GM18909 (cell line): ENCODE data around the gene CNTNAP2.

Experiments used
- ATAC-seq: cut with Tn5 transposase; IDR thresholded peaks from one replicate; pipeline ENCODE4 v1.9.1; 2021; ENCODE audit warnings: mild to moderate bottlenecking; ENCODE audit not compliant: unreplicated experiment, poor library complexity

Gene CNTNAP2

DNA sequence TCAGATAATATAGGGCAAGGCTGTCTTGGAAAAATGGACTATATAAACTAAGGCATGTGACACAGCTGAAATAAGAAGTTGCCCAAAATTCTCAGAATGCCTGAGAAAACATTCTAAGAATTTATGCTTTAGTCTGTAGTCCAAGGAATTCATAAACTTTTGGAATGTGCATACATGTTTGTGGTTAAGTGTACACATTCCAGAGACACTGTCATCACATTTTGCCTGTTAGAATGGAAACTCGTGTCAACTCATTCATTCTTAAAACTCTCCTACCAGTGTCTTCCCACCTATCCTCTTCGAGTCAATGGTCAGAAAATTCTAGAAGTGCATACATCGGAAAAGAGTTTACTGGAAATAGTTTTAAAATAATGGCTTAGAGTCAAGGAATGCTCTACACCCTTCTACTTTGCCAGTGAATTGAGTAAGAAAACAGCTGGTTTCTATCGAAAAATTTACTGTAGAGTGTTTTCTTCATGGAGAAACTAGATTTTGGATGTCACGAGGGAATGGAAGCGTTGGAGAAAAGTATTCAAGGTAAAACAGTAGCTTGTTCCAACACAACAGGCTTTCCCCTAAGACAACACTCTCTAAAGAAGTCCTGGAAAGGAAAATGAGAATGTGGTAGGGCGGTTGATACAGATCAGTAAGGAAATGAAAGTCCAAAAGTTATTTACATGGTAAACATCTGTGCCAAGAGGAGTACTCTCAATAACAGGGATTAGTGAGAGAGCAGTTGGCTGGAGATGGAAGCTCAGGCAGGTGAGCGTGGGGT is 1296.4 kb downstream of the CNTNAP2 start:
- ATAC-seq, result no peak

DNA sequence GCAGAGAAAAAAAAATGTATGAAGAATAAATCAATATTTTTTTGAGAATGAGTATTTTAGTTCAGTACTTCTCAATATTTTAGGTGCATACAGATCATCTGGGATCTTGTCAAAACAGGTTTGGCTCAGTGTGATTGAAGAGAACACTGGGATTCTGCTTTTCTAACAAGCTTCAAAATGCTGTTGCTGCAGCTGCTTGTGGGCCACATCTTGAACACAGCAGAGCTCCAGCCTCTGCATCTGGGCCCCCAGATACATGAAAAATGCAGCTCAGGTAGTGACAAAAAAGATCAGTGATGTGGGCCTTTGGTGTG is 1296.9 kb downstream of the CNTNAP2 start:
- no peak for ATAC-seq

DNA sequence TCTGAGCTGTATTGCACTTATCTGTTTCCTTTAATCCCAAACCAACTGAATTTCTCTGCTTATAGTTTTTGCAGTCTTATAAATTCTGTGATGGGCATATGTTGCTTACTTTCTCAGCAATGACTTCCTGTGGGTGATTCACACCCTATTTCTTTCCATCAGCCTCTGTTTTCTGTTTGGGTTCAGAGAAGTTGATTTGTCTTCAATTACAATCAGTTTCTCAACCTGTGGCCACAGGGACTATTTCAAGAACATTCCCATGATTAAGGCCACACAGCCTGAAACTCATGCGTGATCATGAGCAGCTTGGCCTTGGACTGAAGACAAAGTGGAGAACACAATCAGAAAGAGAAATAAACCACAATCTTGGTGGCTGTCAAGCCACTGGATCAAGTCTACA is 1299.4 kb downstream of the CNTNAP2 start:
- ATAC-seq, result no peak

DNA sequence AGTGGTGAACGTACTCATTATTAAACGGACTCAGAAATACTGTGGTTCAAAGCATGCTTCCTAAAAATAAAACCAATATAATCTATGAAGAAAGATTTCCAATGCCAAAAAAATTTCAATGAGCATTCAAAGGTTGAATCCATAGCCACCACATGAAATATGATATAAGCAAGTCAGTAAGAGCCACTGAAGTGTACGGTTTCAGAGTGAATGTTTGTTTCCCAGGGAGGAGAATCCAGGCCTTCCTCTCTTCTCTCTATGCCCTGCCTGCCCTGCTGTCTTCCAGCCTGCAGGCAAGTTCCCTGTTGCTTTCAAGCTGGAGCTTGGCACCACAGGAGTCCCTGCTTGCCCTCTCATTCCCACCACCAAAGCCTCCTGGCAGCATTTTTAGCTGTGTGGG is 1302.4 kb downstream of the CNTNAP2 start:
- ATAC-seq, result no peak

- no peak for ATAC-seq
Observed at GRCh38 chr7:147423875-147424274, 1307.3 kb downstream of the CNTNAP2 start.

DNA sequence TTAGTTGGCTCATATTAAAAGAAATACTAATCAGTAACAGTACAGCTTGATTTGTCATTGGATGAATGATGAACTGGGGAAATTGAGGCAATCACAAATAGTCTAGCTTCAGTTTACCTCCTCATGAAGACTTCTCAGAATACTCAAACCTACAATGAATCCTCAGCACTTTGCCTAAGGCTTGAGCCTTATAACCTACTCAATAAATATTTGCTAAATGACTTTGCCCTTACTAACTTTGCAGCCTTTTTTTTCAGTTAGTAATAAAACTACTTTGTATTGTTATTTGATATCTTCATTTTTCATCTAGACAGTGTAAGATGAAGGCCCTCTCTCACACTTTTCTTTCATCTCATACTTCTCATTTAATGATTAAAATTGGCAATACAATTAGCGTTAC is 1311.5 kb downstream of the CNTNAP2 start:
- no peak for ATAC-seq

- ATAC-seq, result no peak
Observed at GRCh38 chr7:147429961-147430360, 1313.4 kb downstream of the CNTNAP2 start.

GRCh38 chr7:147432079-147432478 is 1315.5 kb downstream of the CNTNAP2 start:
- ATAC-seq, result no peak

DNA sequence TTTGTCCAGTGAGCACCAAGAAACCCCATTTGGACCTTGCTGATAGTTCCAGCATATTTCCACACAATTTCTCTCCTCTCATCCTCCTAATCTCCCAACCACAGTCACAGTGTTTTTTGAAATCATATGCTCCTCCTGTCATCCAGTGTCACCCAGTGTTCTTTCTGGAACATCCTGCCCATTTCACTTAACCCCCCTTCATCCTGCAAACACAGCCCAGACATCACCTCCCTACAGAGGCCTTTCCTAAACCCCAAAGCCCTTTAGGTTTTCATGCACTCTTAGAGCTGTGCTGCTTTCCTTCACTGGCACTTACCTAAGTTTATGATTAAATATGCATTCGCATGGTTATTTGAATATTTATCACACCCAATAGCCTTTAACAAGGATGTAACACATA is 1316.0 kb downstream of the CNTNAP2 start:
- ATAC-seq, result no peak

GRCh38 chr7:147436718-147437117 is 1320.1 kb downstream of the CNTNAP2 start:
- no peak for ATAC-seq

- ATAC-seq, result no peak
Observed at GRCh38 chr7:147438216-147438615, 1321.6 kb downstream of the CNTNAP2 start.

DNA sequence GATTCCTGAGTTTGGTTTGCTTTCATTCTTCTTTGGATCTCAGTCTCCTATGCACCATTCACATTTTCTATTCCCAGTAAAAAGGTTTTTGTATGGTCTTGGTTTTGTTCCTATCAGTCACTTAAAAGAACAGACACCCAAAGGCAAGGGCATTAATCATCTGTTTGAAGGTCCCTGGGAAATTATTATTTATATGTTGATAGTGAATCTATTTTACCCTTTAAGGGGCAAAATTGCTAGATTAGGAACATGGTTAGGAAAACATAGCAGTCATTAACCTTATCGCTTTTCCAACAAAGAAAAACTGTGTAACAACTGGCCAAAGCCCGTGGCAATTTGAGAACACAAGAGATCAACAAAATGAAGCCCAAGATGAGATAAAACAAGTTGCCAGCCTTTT is 1327.3 kb downstream of the CNTNAP2 start:
- no peak for ATAC-seq

- no peak for ATAC-seq
Observed at GRCh38 chr7:147452816-147453215, 1336.2 kb downstream of the CNTNAP2 start.

GRCh38 chr7:147465223-147465622 is 1348.6 kb downstream of the CNTNAP2 start:
- no peak for ATAC-seq

GRCh38 chr7:147472556-147472955 is 1356.0 kb downstream of the CNTNAP2 start:
- ATAC-seq, result no peak

DNA sequence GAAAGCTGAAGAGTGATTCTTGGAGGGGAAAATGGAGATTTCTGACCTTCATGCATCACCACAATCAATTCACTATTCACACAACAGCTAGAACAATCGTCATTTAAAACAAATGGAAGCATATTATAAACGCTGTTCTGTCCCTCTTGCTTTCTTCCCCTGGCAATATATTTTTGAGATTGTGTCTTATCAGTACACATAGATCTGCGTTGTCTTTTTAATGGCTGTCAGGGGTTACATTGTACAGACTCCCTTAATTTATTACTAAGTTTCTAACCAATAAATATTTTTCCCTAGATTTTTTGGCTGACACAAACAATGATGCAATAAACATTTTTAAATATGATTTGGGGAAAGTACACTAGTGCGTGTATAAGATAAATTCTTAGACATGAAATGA is 1358.3 kb downstream of the CNTNAP2 start:
- no peak for ATAC-seq

GRCh38 chr7:147477526-147477925 is 1360.9 kb downstream of the CNTNAP2 start:
- ATAC-seq, result no peak

DNA sequence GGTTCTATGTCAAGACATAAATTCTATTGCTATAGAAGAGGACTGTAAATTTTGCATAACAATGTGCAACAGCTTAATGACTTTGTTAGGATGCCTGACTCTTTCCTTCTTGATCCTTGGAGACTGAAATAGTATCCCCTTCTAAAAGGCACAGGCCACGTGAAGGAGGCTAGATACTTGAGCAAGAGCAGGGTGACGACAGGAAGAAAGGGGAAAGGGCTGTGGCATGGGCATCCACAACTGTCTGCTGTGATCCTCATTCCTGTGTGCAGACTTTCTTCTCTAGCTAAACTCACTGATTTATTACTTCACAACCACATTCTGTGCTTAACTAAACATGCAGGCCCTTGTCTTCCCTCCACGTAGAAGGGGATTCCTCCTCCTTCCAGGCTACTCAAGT is 1362.2 kb downstream of the CNTNAP2 start:
- no peak for ATAC-seq

- ATAC-seq, result no peak
Observed at GRCh38 chr7:147483634-147484292, 1367.2 kb downstream of the CNTNAP2 start.

DNA sequence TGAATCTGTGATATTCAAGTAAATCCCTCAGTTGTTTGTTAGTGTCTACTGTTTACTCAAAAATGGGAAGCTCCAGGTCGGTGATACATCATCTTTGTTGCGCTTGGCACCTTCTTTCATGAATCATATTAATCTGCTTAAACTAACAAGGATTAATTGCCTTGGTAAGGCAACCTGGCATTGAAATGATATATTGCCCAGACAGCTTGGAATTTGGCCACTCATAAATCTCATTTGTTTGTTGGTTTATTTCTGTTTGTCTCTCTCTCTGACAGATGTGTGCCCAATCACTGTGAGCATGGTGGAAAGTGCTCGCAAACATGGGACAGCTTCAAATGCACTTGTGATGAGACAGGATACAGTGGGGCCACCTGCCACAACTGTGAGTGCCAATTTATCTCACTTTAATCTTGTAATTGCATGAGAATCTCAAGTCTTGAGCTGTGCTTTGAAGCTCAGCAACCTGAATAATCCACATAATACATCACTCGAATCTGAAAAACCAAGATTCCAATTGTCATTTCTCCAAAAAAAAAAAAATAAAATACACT is 1369.1 kb downstream of the CNTNAP2 start:
- ATAC-seq, result no peak

GRCh38 chr7:147492606-147493005 is 1376.0 kb downstream of the CNTNAP2 start:
- no peak for ATAC-seq

DNA sequence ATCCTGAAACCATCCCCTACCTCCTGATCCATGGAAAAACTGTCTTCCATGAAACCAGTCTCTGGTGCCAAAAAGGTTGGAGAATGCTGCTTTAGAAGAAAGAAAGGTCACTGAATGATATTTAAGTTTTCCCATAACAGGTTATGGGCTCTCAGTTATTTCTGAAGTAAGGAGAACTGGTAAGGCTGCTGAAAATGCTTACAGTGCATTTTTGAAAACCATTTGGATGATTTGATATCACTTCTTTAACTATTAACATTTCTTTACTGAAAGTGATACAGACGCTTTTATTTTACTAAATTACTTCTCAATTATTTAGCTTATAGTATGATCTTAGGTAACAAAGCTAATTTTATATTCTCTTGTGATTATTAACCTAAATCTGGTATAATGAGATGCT is 1379.6 kb downstream of the CNTNAP2 start:
- no peak for ATAC-seq
